ENCODE measurements around the gene CPEB1.
"Not testable (repeated sequence)": the region's sequence is repeated elsewhere in the genome, so short reads cannot be mapped to it uniquely, and the experiment has no call there.

Gene CPEB1

DNA sequence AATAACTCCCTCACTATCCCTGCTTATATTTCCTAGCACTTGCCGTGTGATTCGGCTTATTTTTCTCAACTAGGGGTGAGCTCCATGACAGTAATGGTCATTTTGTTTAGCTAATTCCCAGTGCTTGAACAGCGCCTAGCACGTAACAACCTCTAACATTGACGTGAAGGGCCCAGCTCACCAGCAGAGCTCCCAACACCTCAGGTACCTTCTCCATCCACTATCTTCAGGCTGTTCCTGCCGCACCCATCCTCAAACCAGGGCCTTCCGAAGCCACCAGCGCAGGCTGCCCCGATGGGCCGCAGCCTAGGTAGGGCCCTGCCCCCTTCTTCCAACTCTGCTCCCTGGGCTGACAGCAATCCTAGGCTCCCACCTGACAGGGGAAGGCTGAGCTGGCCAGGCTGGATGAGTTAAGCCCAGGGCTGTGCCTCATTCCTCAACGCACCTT lies 106.2 kb downstream of the CPEB1 start:
- FAIRE-seq: no peak

GRCh38 chr15:82540055-82540983 lies 106.8 kb downstream of the CPEB1 start, which contains the start of gene RPS17:
RPS17 (minus strand) TSS chr15:82540457; CDS start chr15:82540428, 29 bp downstream.
- no peak for FAIRE-seq

GRCh38 chr15:82539691-82540054 lies 107.5 kb downstream of the CPEB1 start:
- FAIRE-seq: no peak

GRCh38 chr15:82538961-82539690 lies 108.0 kb downstream of the CPEB1 start:
- no peak for FAIRE-seq

DNA sequence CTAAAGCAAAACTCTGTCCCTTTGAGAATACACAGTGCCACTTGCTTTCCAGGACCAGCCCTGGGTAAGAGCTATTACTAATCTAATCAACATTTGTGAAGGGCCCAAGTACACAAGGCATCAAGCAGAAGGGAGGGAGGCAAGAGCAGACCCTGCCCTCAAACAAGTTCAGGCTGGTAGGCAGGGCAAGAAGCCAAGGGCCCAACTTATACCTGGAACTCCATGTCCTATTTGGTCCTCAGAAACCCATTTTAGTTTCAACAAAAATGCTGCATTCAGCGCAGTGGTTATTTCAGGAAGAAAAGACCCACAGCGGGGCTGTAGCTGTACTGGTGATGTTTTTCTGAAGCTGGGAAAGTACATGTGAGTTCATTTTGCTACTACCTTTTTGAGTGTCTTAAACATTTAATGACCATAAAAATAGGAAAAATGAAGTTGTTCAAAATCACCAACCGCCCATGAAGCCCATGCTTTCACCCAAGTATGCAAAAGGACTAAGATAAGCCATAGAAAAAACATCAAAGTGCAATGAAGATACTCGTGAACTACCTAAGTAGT lies 109.7 kb downstream of the CPEB1 start:
- FAIRE-seq: no peak

DNA sequence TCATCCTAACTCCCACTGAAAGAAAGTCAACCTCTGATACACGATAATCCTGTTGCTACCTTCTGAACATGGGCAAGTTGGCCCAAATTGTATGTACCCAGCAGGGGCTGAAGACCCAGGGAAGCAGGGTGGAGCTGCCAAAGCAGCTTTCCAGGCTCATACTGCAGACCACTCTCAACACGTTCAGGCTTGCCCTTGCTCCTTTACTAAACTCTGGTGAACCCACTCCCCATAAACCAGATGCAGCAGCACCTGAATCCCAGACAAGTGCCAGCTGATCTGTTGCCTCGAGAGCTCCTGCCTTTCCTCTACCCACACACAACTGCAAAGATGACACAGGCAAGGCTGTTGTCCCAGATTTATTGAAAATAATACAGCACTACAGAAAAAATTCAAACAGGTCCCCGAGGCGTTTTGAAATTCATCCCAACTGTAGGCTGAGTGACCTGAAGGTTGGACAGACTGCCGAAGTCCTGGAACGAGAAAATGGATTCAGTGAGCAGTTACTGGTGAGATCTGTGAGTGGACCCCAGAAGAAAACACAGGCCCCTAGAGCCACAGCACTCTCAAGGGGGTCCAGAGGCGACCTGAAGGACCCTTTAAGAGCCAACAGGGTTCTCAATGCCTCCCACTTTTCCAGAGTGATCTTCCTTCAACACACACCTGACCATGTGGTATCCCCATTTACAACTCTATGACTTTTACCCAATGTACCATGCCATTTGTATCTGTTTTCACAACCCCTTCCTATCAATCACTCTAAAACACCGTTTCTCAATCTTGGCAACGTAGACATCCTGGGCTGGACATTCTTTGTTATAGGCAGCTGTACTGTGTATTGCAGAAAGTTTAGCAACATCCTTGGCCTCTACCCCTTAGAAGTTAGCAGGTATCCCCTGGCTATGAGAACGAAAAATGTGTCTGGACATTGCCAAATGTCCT lies 110.5 kb downstream of the CPEB1 start:
- no peak for FAIRE-seq

GRCh38 chr15:82535566-82536408 lies 111.4 kb downstream of the CPEB1 start:
- FAIRE-seq: no peak

- FAIRE-seq: not testable (repeated sequence)
Observed at GRCh38 chr15:82535151-82535550, 112.0 kb downstream of the CPEB1 start.

DNA sequence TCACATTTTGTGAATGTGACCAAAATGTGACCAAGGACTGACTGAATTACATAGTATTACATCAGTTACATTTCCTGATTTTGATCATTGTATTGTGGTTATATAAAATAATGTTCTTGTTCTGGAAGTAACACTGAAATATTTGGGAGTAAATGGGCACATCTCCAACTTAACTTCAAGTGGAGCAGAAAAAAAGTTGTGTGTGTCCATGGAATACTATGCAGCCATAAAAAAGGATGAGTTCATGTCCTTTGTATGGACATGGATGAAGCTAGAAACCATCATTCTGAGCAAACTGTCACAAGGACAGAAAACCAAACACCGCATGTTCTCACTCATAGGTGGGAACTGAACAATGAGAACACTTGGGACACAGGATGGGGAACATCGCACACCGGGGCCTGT lies 112.7 kb downstream of the CPEB1 start:
- not testable (repeated sequence) for FAIRE-seq

DNA sequence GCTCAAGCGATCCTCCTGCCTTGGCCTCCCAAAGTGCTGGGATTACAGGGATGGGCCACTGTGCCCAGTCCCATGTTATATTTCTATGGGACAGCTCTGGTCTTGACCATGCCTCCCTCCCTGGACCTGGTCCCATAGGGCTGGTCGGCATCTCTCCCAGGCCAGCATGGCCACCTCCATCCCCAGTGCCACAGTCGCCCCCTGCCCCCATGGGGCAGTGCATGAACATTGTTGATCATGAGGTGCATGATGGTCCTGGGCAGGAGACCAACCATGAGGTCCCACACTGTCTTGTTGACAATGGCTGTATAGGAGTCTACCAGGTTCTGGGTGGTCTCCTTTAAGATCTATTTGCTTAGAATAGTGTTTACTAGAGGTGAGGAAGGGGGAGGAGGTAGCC lies 113.4 kb downstream of the CPEB1 start:
- FAIRE-seq: no peak

DNA sequence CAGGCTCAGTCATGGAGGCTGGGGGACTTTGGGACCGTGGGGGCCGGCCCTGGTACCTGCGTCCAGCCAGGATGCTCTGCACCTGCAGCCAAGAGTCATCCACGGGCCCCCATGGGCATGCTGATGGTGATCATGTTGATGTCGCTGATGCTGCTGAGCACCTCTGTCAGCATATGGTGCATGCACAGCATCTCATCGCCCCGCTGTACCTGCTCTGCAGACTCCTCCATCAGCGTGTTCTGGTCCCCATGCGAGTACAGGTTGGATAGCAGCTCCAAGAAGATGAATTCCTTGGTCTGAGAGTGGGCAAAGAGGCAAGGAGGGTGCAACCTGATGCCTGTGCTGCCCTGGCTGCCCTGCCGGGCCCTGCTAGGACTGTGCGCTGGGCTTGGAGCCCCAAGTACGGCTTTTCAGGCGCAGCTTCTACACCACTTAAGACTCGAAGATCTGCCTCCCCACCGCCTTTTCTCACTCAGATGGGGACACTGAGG lies 114.1 kb downstream of the CPEB1 start:
- FAIRE-seq: no peak

DNA sequence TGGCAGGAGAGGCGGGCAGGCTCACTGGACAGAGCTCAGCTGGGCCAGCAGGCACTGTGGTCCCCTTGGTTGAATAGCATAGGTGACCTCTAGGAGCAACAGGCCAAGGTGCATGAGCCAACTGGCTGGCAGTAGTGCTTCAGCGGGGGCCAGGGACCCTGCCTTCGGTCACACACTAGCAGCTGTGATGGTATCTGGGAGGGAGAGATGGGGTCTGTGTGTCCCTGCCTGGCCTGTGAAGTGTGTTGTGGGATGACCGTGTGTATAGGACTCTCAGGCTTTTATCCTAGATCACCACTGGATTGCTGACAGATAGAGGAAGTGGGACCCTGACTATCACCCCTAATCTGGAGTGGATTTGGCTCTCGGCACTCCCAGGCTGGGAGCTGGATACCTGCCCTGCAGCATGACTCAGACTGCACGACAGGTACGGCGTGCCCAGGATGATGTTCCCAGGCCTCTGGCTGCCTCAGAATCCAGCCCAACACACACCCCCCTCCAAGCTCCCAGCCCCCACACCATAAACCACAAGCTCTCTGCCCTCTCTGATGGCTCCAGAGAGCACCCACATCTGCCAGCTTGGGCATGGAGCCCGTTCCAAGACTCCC lies 114.7 kb downstream of the CPEB1 start:
- FAIRE-seq: no peak

DNA sequence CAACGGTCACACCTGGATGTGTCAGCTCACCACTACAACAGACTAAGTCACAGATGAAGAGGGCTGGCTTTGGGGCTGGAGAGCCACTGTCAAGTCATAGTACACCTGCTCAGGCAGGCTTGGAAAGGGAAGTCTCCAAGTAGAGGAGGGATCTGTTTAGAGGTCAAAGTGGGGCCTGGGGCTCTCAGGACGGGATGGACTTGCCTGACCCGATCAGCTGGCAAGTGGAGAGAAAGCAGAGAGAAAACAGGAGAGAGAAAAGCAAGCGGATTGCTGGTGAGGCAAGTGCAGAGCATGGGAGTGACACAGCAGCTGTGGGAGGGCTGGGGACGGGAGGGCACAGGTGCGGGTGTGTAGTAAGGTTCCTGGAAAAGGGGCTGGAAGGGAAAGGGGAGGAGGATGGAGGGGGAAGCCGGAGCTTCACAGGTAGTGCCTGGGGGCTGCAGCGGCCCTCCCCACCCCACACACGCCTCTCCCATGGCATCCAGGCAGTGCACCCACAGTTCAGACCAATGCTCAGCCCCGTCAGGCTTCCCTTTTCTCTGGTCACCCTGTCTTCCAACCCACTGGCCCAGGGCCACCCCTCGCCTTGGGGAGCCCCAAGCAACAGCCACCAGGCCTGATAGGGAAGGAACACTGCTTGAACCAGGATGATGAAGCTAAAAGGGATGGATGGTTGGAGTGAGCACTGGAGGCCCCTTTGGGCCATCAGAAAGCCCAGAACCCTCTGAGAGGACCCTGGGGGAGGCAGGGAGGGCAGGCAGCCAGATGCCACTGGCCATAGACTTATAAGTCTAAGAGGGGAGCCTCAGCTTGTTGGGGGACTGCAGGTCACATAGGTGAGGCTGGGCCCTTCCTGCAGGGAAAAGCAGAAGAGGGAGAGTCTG lies 115.4 kb downstream of the CPEB1 start:
- FAIRE-seq: no peak

- no peak for FAIRE-seq
Observed at GRCh38 chr15:82530606-82531379, 116.4 kb downstream of the CPEB1 start.

DNA sequence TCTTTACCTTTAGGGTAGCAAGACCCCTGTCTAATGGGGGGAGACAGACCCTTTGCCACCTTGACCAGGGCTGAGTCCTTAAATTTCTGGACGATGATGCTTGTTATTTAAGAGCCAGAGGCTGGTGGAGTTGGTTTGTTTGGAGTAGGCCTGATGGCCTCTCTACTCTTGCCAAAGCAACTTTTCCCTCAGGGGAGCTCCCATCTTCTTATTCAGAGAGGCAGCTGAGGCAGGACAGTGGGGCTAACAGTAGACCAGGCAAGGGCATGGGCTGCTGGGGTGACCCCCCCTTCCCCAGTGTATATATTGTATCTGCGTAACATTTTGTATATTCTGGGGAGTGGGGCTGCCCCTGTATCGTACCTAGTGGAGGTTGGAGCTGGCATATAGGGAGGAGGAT lies 117.2 kb downstream of the CPEB1 start:
- FAIRE-seq: no peak

DNA sequence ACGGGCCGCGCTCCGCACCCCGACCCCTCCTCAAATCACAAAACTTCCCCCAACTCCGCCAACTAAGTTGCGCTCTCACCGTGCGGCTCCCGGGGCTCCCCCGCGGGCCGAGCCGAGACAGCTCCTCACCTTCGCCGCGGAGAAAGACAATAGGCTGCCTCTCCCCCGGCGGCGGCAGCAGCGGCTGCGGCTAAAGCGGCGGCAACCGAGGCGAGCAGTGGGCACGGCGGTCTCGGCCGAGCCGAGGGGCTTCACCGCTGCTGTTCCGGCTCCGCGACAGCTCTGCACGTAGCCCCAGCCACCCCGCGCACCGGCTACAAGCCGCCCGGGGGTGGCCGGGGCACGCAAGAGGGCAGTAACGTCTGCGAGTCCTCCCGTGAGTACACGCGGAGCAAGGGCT lies 133.6 kb downstream of the CPEB1 start:
- not testable (repeated sequence) for FAIRE-seq

GRCh38 chr15:82507693-82508092 lies 139.5 kb downstream of the CPEB1 start:
- FAIRE-seq: not testable (repeated sequence)

- not testable (repeated sequence) for FAIRE-seq
Observed at GRCh38 chr15:82507087-82507486, 140.1 kb downstream of the CPEB1 start.

DNA sequence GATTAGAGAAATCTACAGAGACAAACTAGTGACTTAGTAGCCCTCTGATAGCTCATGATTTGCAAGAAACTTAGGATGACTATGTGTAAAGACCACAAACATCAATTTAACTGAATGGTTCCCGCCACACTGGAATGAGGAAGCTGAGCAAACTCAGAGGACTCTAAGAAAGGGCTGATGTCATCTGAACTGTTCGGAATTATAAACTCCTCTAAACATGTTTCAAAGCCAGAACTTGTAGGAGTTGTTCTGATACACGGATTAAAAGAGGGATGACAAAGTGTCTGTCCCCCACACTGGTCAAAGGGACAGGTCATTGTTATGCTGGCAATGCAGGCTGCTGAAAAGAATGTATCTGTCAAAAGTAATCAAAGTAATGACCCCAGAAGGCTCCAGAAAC lies 141.3 kb downstream of the CPEB1 start:
- not testable (repeated sequence) for FAIRE-seq

All from A204.1 (cell line).